ENCODE results near the gene FAM131C. TPM values are rescaled to one million over a fixed set of nuclear protein-coding genes. Genes with fewer than 3 reads are reported as not detected.
"Not testable (repeated sequence)": the region's sequence is repeated elsewhere in the genome, so short reads cannot be mapped to it uniquely, and the experiment has no call there.

The FAM131C gene
- total RNA-seq, 2 donors from 2014 or later: not detected

- intact Hi-C loops (cut with DNase I): loop anchor here (1.0 kb wide), 1 partner anchor 23 kb away; no protein-coding TSS in a partner anchor
These were observed 40.9 kb downstream of the FAM131C start for GRCh38 chr1:16032388-16033102.

DNA sequence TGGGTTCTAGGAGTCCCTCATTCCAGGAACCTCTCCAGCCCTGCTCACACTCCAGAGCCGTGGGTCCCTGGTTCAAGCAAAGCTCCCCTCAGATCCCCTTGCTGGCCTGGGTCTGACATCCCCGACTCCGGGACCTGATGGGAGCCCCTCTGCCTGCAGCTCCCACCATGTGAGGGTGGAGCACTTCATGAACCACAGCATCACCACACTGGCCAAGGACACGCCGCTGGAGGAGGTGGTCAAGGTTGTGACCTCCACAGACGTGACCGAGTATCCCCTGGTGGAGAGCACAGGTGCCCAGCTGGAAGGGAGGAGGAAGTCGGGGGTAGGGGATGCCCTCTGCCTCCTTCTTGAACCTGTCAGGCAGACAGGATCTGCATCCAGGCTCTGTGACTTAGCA lies 41.9 kb downstream of the FAM131C start:
- Histone ChIP-seq H3K27me3 (replicated peaks; ENCODE audit: insufficient read depth) (no peaks in the 10 kb centered on the region), H3K9me3 (no peaks in the 10 kb centered on the region), H3K4me3 (no peak overlapping the region), H3K27ac (no peak overlapping the region), H3K4me1 (replicated peaks) (peaks cover 4% of the 10 kb centered on the region), H3K36me3 (no peaks in the 10 kb centered on the region)
- TF ChIP-seq POLR2AphosphoS5 (IDR thresholded peaks at IDR 0.05) (no peak), POLR2A (IDR thresholded peaks at IDR 0.05) (no peak), CTCF (IDR thresholded peaks at IDR 0.05) (no peak)
- intact Hi-C loops (cut with DNase I): no loop called here
- whole genome bisulfite sequencing: 94% methylated on average over 8 of the region's 8 CpGs
- no peak for DNase-seq (ENCODE audit: low spot score)

More at GRCh38 chr1:16032388-16033102, 40.9 kb downstream of the FAM131C start:
- peak; percentile 76 to 99 (median 88) for TF ChIP-seq CTCF (IDR thresholded peaks at IDR 0.05)
- TF ChIP-seq POLR2A (IDR thresholded peaks at IDR 0.05): no peak
- TF ChIP-seq POLR2AphosphoS5 (IDR thresholded peaks at IDR 0.05): peak; percentile 30
- DNase-seq (ENCODE audit: low spot score): peak; percentile 73
- no peaks in the 10 kb centered on the region for H3K9me3 ChIP-seq
- no peaks in the 10 kb centered on the region for H3K27me3 ChIP-seq (replicated peaks; ENCODE audit: insufficient read depth)
- H3K27ac ChIP-seq: no peak overlapping the region
- H3K36me3 ChIP-seq: no peaks in the 10 kb centered on the region
- no peak overlapping the region for H3K4me3 ChIP-seq
- WGBS: 54% methylated on average over 18 of the region's 18 CpGs
- no peaks in the 10 kb centered on the region for H3K4me1 ChIP-seq (replicated peaks)

GRCh38 chr1:16029288-16029687 lies 44.2 kb downstream of the FAM131C start:
- Histone ChIP-seq H3K27ac (no peak overlapping the region), H3K27me3 (replicated peaks; ENCODE audit: insufficient read depth) (no peaks in the 10 kb centered on the region), H3K4me1 (replicated peaks) (peaks cover 4% of the 10 kb centered on the region), H3K36me3 (no peaks in the 10 kb centered on the region), H3K9me3 (no peaks in the 10 kb centered on the region), H3K4me3 (no peak overlapping the region)
- no peak for TF ChIP-seq POLR2AphosphoS5 (IDR thresholded peaks at IDR 0.05)
- DNase-seq (ENCODE audit: low spot score): no peak
- intact Hi-C loops (cut with DNase I): no loop called here
- WGBS: 100% methylated on average over 1 of the region's 1 CpG

DNA sequence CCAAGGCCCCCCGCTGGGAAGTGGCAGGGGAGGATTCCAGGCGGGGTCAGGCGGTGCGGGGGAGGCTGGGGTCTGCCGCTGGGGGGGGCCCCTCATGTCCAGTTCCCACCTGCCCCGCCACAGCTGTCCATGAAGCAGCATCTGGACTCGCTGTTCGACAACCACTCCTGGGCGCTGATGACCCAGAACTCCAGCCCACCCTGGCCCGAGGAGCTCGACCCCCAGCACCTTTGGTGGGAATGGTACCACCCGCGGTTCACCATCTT lies 44.5 kb downstream of the FAM131C start:
- intact Hi-C loops (cut with DNase I); DNase-seq (ENCODE audit: low spot score); H3K4me3 ChIP-seq; H3K4me1 ChIP-seq (replicated peaks); H3K27me3 ChIP-seq (replicated peaks; ENCODE audit: insufficient read depth); H3K27ac ChIP-seq; H3K9me3 ChIP-seq; H3K36me3 ChIP-seq: not testable (repeated sequence)
- WGBS: 83% methylated on average over 13 of the region's 13 CpGs

DNA sequence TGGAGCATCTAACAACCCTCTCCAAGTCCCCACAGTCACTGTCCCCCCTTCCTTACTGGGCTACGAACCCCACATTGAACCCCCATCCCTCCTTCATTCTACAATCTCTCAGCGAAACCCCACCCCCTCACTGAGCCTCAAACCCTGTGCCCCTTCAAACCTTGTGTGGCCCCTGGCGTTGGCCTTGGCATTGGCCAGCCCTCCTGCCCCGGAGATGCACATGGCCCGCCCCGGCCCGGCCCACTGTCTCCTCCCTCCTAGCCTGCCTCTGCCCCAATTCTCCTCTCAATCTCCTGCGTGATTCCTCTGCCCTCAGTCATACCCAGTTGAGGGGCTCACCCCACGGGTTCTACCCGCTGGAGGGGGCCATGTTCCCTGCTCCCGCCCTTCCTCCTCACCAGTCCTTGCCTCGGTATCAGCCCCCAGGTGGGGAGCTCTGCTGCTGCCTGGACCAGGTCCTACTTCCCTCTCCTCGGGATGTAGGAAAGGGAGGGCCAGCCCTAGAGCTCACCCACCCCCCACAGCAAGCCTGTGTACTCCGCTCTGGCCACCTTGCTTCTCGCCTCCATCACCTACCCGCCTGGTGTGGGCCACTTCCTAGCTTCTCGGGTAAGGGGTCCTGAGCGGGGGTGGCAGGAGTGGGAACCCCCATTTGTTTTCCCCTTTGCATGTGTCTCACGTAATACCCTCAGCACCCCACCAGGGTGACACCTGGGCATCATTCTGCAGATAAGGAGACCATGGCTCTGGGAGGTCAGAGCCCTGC lies 45.0 kb downstream of the FAM131C start:
- H3K4me1 ChIP-seq (replicated peaks): peaks cover 4% of the 10 kb centered on the region
- no peak for TF ChIP-seq POLR2AphosphoS5 (IDR thresholded peaks at IDR 0.05)
- no peak for TF ChIP-seq CTCF (IDR thresholded peaks at IDR 0.05)
- no peak for TF ChIP-seq POLR2A (IDR thresholded peaks at IDR 0.05)
- H3K4me3 ChIP-seq: no peak overlapping the region
- H3K9me3 ChIP-seq: no peaks in the 10 kb centered on the region
- 70% methylated on average over 19 of the region's 19 CpGs for WGBS
- H3K36me3 ChIP-seq: no peaks in the 10 kb centered on the region
- intact Hi-C loops (cut with DNase I): no loop called here
- no peaks in the 10 kb centered on the region for H3K27me3 ChIP-seq (replicated peaks; ENCODE audit: insufficient read depth)
- H3K27ac ChIP-seq: no peak overlapping the region
- DNase-seq (ENCODE audit: low spot score): no peak

Measured in prostate gland (tissue), 2 donors.